OCI-LY7 (cell line): ENCODE measurements around the gene SIK3. TPM values are rescaled to one million over a fixed set of nuclear protein-coding genes. Genes with fewer than 3 reads are reported as not detected.
A peak's percentile ranks its signal among the peaks of the same experiment; 100 is the strongest.

Source experiments
- BruUV-seq: library from RNA; stranded (reverse); fragments of 400-500 nt; replicated peaks from 2 replicates; lab custom pipeline; 2021; lab: Mats Ljungman, UMichigan
- CTCF ChIA-PET: fragments of 300-600 bp; sonication (Branson Sonifier 250); formaldehyde crosslinking; loops from one replicate; lab custom pipeline; 2022; ENCODE audit warnings: antibody characterized with exemption; ENCODE audit not compliant: unreplicated experiment; lab: Charles Lee
- POLR2A ChIA-PET: fragments of 300-600 bp; sonication (Branson Sonifier 250); formaldehyde crosslinking; loops from one replicate; lab custom pipeline; 2022; ENCODE audit warnings: antibody characterized with exemption; lab: Charles Lee
- DNase-seq: peaks from one replicate; pipeline ENCODE4 v3.0.0-alpha.2; 2015; ENCODE audit warnings: low spot score
- H2AFZ ChIP-seq: fragments of 200-600 bp; sonication (generic), shearing (Covaris generic); 2 replicates; pipeline ENCODE4 v1.6.1; 2014; ENCODE audit warnings: mild to moderate bottlenecking, antibody characterized with exemption, low read length, moderate library complexity
- H3K27ac ChIP-seq: fragments of 200-600 bp; sonication (generic); 2 replicates; pipeline ENCODE4 v1.5.1; 2014; ENCODE audit warnings: mixed run types, low read depth, mild to moderate bottlenecking, moderate library complexity, low read length, inconsistent platforms; ENCODE audit not compliant: poor library complexity, severe bottlenecking
- H3K36me3 ChIP-seq: fragments of 200-600 bp; sonication (generic); 2 replicates; pipeline ENCODE4 v1.6.1; 2014; ENCODE audit warnings: mild to moderate bottlenecking, antibody characterized with exemption, low read length, moderate library complexity, mixed read lengths; ENCODE audit not compliant: insufficient read depth
- H3K4me1 ChIP-seq: fragments of 200-600 bp; sonication (generic); 2 replicates; pipeline ENCODE4 v1.5.1; 2014; ENCODE audit warnings: mild to moderate bottlenecking, low read length; ENCODE audit not compliant: insufficient read depth, poor library complexity, severe bottlenecking
- H3K4me2 ChIP-seq: fragments of 200-600 bp; sonication (generic); 2 replicates; pipeline ENCODE4 v1.6.1; 2014; ENCODE audit warnings: mild to moderate bottlenecking, low read length
- H3K4me3 ChIP-seq: fragments of 200-600 bp; sonication (generic); 2 replicates; pipeline ENCODE4 v1.5.1; 2014; ENCODE audit warnings: mild to moderate bottlenecking, low read depth, low read length; ENCODE audit not compliant: poor library complexity, severe bottlenecking
- H3K79me2 ChIP-seq: fragments of 200-600 bp; sonication (generic); 2 replicates; pipeline ENCODE4 v1.6.1; 2016; ENCODE audit warnings: low read depth, mild to moderate bottlenecking, low read length, moderate library complexity, mixed read lengths; ENCODE audit not compliant: insufficient read depth
- H3K9me2 ChIP-seq: fragments of 200-600 bp; sonication (generic); 2 replicates; pipeline ENCODE4 v1.6.1; 2016; ENCODE audit warnings: mild to moderate bottlenecking, low read length, mixed read lengths; ENCODE audit not compliant: insufficient read depth
- H3K9me3 ChIP-seq: fragments of 200-600 bp; sonication (generic); 2 replicates; pipeline ENCODE4 v1.6.1; 2014; ENCODE audit warnings: mild to moderate bottlenecking, mixed run types, low read length, mixed read lengths
- H4K20me1 ChIP-seq: fragments of 200-600 bp; sonication (generic); 2 replicates; pipeline ENCODE4 v1.6.1; 2014; ENCODE audit warnings: mild to moderate bottlenecking, antibody characterized with exemption, low read length, moderate library complexity, mixed read lengths; ENCODE audit not compliant: insufficient read depth
- CTCF ChIP-seq: fragments of 200-600 bp; sonication (generic); conservative IDR thresholded peaks from 2 replicates; pipeline ENCODE4 v1.5.1; 2014; ENCODE audit warnings: mild to moderate bottlenecking, antibody characterized with exemption, low read length, moderate library complexity, mixed read lengths
- EZH2phosphoT487 ChIP-seq: fragments of 200-600 bp; sonication (generic); IDR thresholded peaks from 2 replicates; pipeline ENCODE4 v1.6.1; 2018; ENCODE audit warnings: low read depth, borderline replicate concordance, mild to moderate bottlenecking, mixed run types, antibody characterized with exemption, low read length, moderate library complexity, mixed read lengths
- intact Hi-C: fragments of 100-400 bp; cut with micrococcal nuclease; formaldehyde crosslinking; loops from one replicate; pipeline ENCODE4 v1.10.0; 2022; ENCODE audit not compliant: unreplicated experiment
- total RNA-seq, 2 experiments: library from RNA; depleted of rRNA in 1 of 2; stranded (reverse); fragments of >200 nt in 1 of 2; shearing (Covaris generic) in 1 of 2; gene quantifications; 2 replicates each; pipeline ENCODE4 v1.2.3, GENCODE V29; 2014 to 2022

The SIK3 gene
- total RNA-seq, 2 experiments from 2014 or later = 29.3 to 72.9 TPM

DNA sequence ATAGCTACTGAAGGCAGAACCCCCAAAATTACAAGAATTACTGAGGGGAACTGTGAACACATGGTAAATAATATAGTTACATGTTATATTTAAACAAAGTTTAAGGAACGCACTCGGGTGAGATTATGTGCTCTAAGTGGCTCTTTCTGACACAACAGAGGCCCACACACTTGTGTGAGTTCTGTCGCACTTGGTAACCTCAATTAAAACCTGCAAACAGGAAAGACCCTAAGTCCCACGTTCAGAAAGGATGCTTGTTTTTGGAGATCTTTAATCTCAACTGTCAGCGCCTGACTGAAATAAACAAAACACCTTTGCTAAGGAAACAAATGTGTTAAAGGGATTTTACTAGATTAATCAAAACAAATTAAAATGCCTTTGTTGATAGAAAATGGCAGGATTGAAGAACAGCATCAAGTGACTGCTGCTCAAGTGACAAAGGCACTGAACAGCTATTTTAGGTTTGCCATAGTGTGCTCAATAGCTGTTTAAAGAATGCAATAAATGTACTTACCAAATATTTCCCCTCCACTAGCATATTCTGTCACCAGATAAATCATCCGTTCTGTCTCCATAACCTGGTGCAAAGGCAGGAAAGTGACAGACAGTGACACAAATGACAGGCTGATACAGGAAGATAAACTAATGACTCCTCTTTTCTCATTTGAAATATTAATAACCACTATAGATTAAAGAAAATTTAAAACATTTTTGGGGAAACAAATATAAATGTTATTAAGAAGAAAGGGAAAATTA is 144.5 kb downstream of the SIK3 start:
- Histone ChIP-seq H3K4me1 (peaks cover 84% of the 10 kb centered on the region), H3K36me3 (peaks cover 39% of the 10 kb centered on the region), H3K27ac (peak overlapping the region; percentile 86), H3K4me3 (peak overlapping the region; percentile 37), H2AFZ (peak overlapping the region; percentile 11; the same call in 1 of the 2 replicates), H3K79me2 (peaks cover 45% of the 10 kb centered on the region; the same call in 1 of the 2 replicates), H3K4me2 (peak overlapping the region; percentile 69), H4K20me1 (no peaks in the 10 kb centered on the region), H3K9me2 (no peaks in the 10 kb centered on the region), H3K9me3 (no peaks in the 10 kb centered on the region)
- no peak for TF ChIP-seq EZH2phosphoT487
- no peak for TF ChIP-seq CTCF
- intact Hi-C loops = loop anchor here (10.0 kb wide), 1 partner anchor 141 kb away; the partner anchor contains the start of gene SIK3
- CTCF ChIA-PET = no interaction called here
- peak; percentile 56 for DNase-seq
- POLR2A ChIA-PET = interaction anchor here (0.6 to 8.2 kb wide), 6 partner anchors 24 to 142 kb away, joined by 3 to 90 read pairs (median 5); no protein-coding TSS in a partner anchor
- BruUV-seq = TSS peak; percentile 39

DNA sequence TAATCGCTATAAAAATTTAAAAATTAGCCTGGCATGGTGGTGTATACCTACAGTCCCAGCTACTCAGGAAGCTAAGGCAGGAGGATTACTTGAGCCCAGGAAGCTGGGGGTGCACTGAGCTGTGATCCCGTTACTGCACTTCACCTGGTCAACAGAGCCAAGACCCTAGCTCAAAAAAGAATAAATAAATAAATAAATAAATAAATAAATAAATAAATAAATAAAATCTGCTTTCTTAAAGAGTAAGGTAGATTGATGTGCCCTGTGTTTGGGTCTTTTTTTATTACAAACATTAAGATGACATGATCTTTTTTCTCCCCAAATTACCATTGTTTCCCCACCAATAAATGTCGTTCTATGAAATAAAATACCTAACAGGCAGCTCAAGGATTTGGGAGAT is 146.5 kb downstream of the SIK3 start:
- BruUV-seq = no TSS peak
- ChIA-PET POLR2A (interaction anchor here (0.6 to 8.2 kb wide), 13 partner anchors 9 to 143 kb away, joined by 3 to 90 read pairs (median 3); no protein-coding TSS in a partner anchor), CTCF (interaction anchor here (1.0 kb wide), 1 partner anchor 26 kb away, joined by 4 read pairs; no protein-coding TSS in a partner anchor)
- H3K4me3 ChIP-seq = no peak overlapping the region
- no peak overlapping the region for H3K27ac ChIP-seq
- peak overlapping the region; percentile 69; the same call in 1 of the 2 replicates for H3K4me2 ChIP-seq
- no peak overlapping the region for H2AFZ ChIP-seq
- H4K20me1 ChIP-seq = no peaks in the 10 kb centered on the region
- TF ChIP-seq CTCF (no peak), EZH2phosphoT487 (no peak)
- H3K79me2 ChIP-seq = peaks cover 27% of the 10 kb centered on the region; the same call in 1 of the 2 replicates
- H3K9me3 ChIP-seq = no peaks in the 10 kb centered on the region
- peaks cover 48% of the 10 kb centered on the region for H3K36me3 ChIP-seq
- H3K4me1 ChIP-seq = peaks cover 70% of the 10 kb centered on the region
- no peaks in the 10 kb centered on the region for H3K9me2 ChIP-seq
- intact Hi-C loops = loop anchor here (10.0 kb wide), 1 partner anchor 143 kb away; the partner anchor contains the start of gene SIK3
- DNase-seq = no peak
